T-cell (primary cell): Measurements from ENCODE around the gene CBX8. TPM values are rescaled to one million over a fixed set of nuclear protein-coding genes. Genes with fewer than 3 reads are reported as not detected.

Experiments
- ATAC-seq, 4 experiments: fragments of 200-7000 bp in 3 of 4; fragments of 150-1000 bp in 1 of 4; cut with Tn5 transposase; replicated peaks in 1 of 4; 1 replicate in 3 of 4; 2 replicates in 1 of 4; pipeline ENCODE4 v1.10.0; 2021; ENCODE audit warnings: moderate library complexity in 3 of 4, mild to moderate bottlenecking in 2 of 4, moderate number of reproducible peaks in 1 of 4
- CTCF ChIA-PET, 2 donors: fragments of 300-600 bp; sonication (Branson Sonifier 250); formaldehyde crosslinking; loops; one replicate each; lab custom pipeline; 2022; ENCODE audit warnings: antibody characterized with exemption in 2 of 2; lab: Charles Lee
- POLR2A ChIA-PET, 2 donors: fragments of 300-600 bp; sonication (Branson Sonifier 250); formaldehyde crosslinking; loops; one replicate each; lab custom pipeline; 2022; ENCODE audit warnings: antibody characterized with exemption in 2 of 2; lab: Charles Lee
- DNase-seq, 35 experiments: peaks; one replicate each; pipeline versions ENCODE4 v3.0.0 to v3.0.0-alpha.2; 2013 to 2023
- H3K27ac ChIP-seq: one replicate; pipeline ENCODE4 v1.5.1; 2013; ENCODE audit warnings: low read length
- H3K27me3 ChIP-seq, 2 experiments: replicated peaks in 1 of 2; 1 replicate in 1 of 2; 2 replicates in 1 of 2; pipeline versions ENCODE4 v1.6.1 to v1.7.0; 2013; ENCODE audit warnings: low read length in 1 of 2, mixed read lengths in 1 of 2; ENCODE audit not compliant: control insufficient read depth in 2 of 2, insufficient read depth in 2 of 2; ENCODE audit errors: extremely low read depth in 1 of 2
- H3K36me3 ChIP-seq, 2 donors: 1 replicate in 1 of 2; 2 replicates in 1 of 2; pipeline versions ENCODE4 v1.6.1 to v1.7.0; 2013; ENCODE audit warnings: low read length in 1 of 2; ENCODE audit not compliant: control insufficient read depth in 2 of 2, insufficient read depth in 1 of 2; ENCODE audit errors: extremely low read depth in 1 of 2
- H3K4me1 ChIP-seq, 2 experiments: 1 replicate in 1 of 2; 2 replicates in 1 of 2; pipeline versions ENCODE4 v1.6.1 to v1.7.0; 2013; ENCODE audit warnings: low read length in 2 of 2, mixed read lengths in 1 of 2; ENCODE audit not compliant: insufficient read depth in 2 of 2, control insufficient read depth in 1 of 2; ENCODE audit errors: extremely low read depth in 1 of 2
- H3K4me3 ChIP-seq, 2 donors: 1 replicate in 1 of 2; 2 replicates in 1 of 2; pipeline versions ENCODE4 v1.5.1 to v1.7.0; 2013; ENCODE audit warnings: mild to moderate bottlenecking in 2 of 2, low read length in 1 of 2, moderate library complexity in 1 of 2; ENCODE audit not compliant: control insufficient read depth in 1 of 2; ENCODE audit errors: extremely low read depth in 1 of 2
- H3K9me3 ChIP-seq: 2 replicates; pipeline ENCODE4 v1.7.0; 2013
- H3K27ac Mint-ChIP-seq, 2 donors: one replicate each; pipeline ENCODE4 v1.8.0; 2020 to 2021; ENCODE audit warnings: mild to moderate bottlenecking in 2 of 2, mixed read lengths in 2 of 2
- H3K27me3 Mint-ChIP-seq, 2 donors: one replicate each; pipeline ENCODE4 v1.8.0; 2021 to 2022; ENCODE audit warnings: mixed read lengths in 2 of 2
- H3K36me3 Mint-ChIP-seq: one replicate; pipeline ENCODE4 v1.8.0; 2021; ENCODE audit warnings: mixed read lengths
- H3K4me1 Mint-ChIP-seq, 3 donors: one replicate each; pipeline ENCODE4 v1.8.0; 2020 to 2022; ENCODE audit warnings: mixed read lengths in 3 of 3, mild to moderate bottlenecking in 1 of 3
- H3K4me3 Mint-ChIP-seq, 3 donors: one replicate each; pipeline ENCODE4 v1.8.0; 2020 to 2022; ENCODE audit warnings: mild to moderate bottlenecking in 3 of 3, mixed read lengths in 3 of 3, moderate library complexity in 3 of 3
- H3K9me3 Mint-ChIP-seq, 3 donors: one replicate each; pipeline ENCODE4 v1.8.0; 2020 to 2022; ENCODE audit warnings: mixed read lengths in 3 of 3
- WGBS: methylation state at CpG from one replicate; pipeline ENCODE4 v1.1.5; 2013; ENCODE audit warnings: missing lambda C conversion rate; ENCODE audit not compliant: insufficient coverage; 5-methylcytosine and 5-hydroxymethylcytosine counted together
- total RNA-seq, 35 experiments: library from RNA in 6 of 35; stranded (reverse) in 6 of 35; fragments of 120-200 nt in 1 of 35; gene quantifications; one replicate each; pipeline versions ENCODE4 v1.2.1 to v1.2.4 and lab custom pipeline; 2013 to 2026

CBX8 gene
- total RNA-seq, 5 donors from 2014 or later (not counting 1 experiment from before 2014, with no cell fraction given): 1.9 to 5.1 (median 3.9) TPM

- ATAC-seq (peak; percentile 78 to 91 (median 86)), DNase-seq (peak; percentile 83 to 95 (median 91))
- Histone ChIP-seq H3K9me3 (no peaks in the 10 kb centered on the region), H3K27me3 (peaks cover 6 to 50% of the 10 kb centered on the region in 2 experiments), H3K4me1 (peaks cover 45 to 88% of the 10 kb centered on the region in 2 experiments), H3K36me3 (peaks cover 0 to 27% of the 10 kb centered on the region in 2 donors), H3K4me3 (peak within 1 kb of the TSS; percentile 97 to 99), H3K27ac (peak within 1 kb of the TSS; percentile 76)
- peak within 1 kb of the TSS; percentile 91 to 97 (median 96) for H3K4me3 Mint-ChIP-seq
- peaks cover 4 to 31% of the 10 kb centered on the region in 2 donors for H3K27me3 Mint-ChIP-seq
- H3K36me3 Mint-ChIP-seq: peaks cover 11% of the 10 kb centered on the region
- peak within 1 kb of the TSS; percentile 94 to 96 for H3K27ac Mint-ChIP-seq
- POLR2A ChIA-PET: interaction anchor here in 1 of 2 donors (0.6 to 1.0 kb wide), 3 partner anchors 41 to 111 kb away, joined by 3 to 9 read pairs (median 5); partner anchors contain the start of gene CBX8
- CTCF ChIA-PET: interaction anchor here (0.6 to 0.9 kb wide), 7 partner anchors 29 to 302 kb away, joined by 4 to 8 read pairs (median 4); partner anchors contain the start of genes CBX8 (in 1 of the 2) and GAA (in 1 of the 2)
- peaks cover 25 to 61% (median 43%) of the 10 kb centered on the region in 3 donors for H3K4me1 Mint-ChIP-seq
- no peaks in the 10 kb centered on the region for H3K9me3 Mint-ChIP-seq
- WGBS: 2% methylated on average over 81 of the region's 103 CpGs
These were observed 42.7 kb upstream of the CBX8 start, which contains the start of gene CBX4 for GRCh38 chr17:79839356-79840268. CBX4 (minus strand) TSS chr17:79839440; CDS start chr17:79839251, 189 bp downstream.

DNA sequence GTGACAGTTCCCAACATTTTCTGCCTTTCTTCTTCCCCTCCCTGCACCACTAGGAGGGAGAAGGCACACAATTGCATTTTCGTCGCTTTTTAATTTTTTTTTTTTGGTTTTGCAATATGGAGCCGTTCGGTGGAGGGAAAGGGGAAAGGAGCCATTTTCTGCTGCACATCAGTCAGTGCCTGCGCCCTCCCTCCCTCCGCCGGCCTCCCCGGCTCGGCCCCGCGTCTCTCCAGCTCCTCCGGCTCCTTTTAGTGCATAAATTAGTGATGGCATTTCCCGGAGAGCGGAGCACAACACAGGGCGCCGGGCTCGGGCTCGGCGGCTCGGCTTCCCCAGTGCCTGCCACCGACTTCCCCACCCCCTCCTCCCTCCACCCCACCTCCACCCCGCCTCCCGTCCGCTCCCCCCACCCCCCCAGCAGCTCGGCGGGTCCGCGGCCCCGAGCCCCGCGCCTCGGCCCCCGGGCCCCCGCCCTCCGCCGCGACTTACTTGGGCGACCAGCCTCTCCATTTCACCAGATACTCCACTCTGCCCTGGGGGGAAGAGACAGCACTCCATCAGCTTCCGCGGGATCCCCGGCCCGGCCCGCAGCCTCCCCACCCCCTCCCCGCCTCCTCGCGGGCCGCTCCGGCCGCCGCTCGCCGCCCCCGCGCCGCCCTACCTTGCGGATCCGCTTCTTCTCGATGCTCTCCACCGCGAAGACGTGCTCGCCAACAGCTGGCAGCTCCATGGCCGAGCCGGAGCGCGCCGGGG is 41.8 kb upstream of the CBX8 start:
- H3K4me3 ChIP-seq: peak overlapping the region; percentile 97 to 99
- CTCF ChIA-PET: interaction anchor here (0.6 to 0.9 kb wide), 6 partner anchors 28 to 263 kb away, joined by 4 to 8 read pairs (median 4); partner anchors contain the start of genes CBX8 (in 1 of the 2) and GAA (in 1 of the 2)

GRCh38 chr17:79837888-79838521 is 41.1 kb upstream of the CBX8 start:
- ChIA-PET POLR2A (no interaction called here), CTCF (interaction anchor here in 1 of 2 donors (0.7 kb wide), 1 partner anchor 44 kb away, joined by 3 read pairs; no protein-coding TSS in a partner anchor)
- 0% methylated on average over 8 of the region's 30 CpGs for WGBS
- H3K27ac Mint-ChIP-seq: peak overlapping the region; percentile 94 to 96
- DNase-seq (peak in 30 of 35 experiments; percentile 18 to 71 (median 44)), ATAC-seq (peak in 3 of 4 experiments; percentile 7 to 16 (median 13))
- Histone ChIP-seq H3K27ac (peak overlapping the region; percentile 76), H3K9me3 (no peaks in the 10 kb centered on the region), H3K4me3 (peak overlapping the region; percentile 97 to 99), H3K36me3 (peaks cover 3 to 42% of the 10 kb centered on the region in 2 donors), H3K27me3 (peaks cover 6 to 35% of the 10 kb centered on the region in 2 experiments), H3K4me1 (peaks cover 39 to 83% of the 10 kb centered on the region in 2 experiments)
- H3K27me3 Mint-ChIP-seq: peaks cover 4 to 27% of the 10 kb centered on the region in 2 donors
- peaks cover 32 to 63% (median 41%) of the 10 kb centered on the region in 3 donors for H3K4me1 Mint-ChIP-seq
- peak overlapping the region; percentile 91 to 97 (median 96) for H3K4me3 Mint-ChIP-seq
- peaks cover 16% of the 10 kb centered on the region for H3K36me3 Mint-ChIP-seq
- H3K9me3 Mint-ChIP-seq: no peaks in the 10 kb centered on the region

More for the DNA sequence above, 41.8 kb upstream of the CBX8 start:
- Mint-ChIP-seq H3K4me1 (peaks cover 29 to 62% (median 42%) of the 10 kb centered on the region in 3 donors), H3K27ac (peak overlapping the region; percentile 94 to 96), H3K4me3 (peak overlapping the region; percentile 91 to 97 (median 96)), H3K9me3 (no peaks in the 10 kb centered on the region), H3K27me3 (peaks cover 4 to 31% of the 10 kb centered on the region in 2 donors), H3K36me3 (peaks cover 12% of the 10 kb centered on the region)
- Histone ChIP-seq H3K36me3 (peaks cover 0 to 36% of the 10 kb centered on the region in 2 donors), H3K27ac (peak overlapping the region; percentile 76), H3K4me1 (peaks cover 45 to 85% of the 10 kb centered on the region in 2 experiments), H3K27me3 (peaks cover 6 to 42% of the 10 kb centered on the region in 2 experiments), H3K9me3 (no peaks in the 10 kb centered on the region)
- ATAC-seq (peak; percentile 23 to 39 (median 28)), DNase-seq (peak in 32 of 35 experiments; percentile 19 to 71 (median 44))
- WGBS: 0% methylated on average over 25 of the region's 67 CpGs
- POLR2A ChIA-PET: interaction anchor here in 1 of 2 donors (0.6 to 0.7 kb wide), 3 partner anchors 10 to 110 kb away, joined by 4 to 9 read pairs (median 5); no protein-coding TSS in a partner anchor

- ATAC-seq: no peak
These were observed 40.4 kb upstream of the CBX8 start for GRCh38 chr17:79836972-79837887.

More at GRCh38 chr17:79836972-79837887, 40.4 kb upstream of the CBX8 start:
- Histone ChIP-seq H3K36me3 (peaks cover 3 to 45% of the 10 kb centered on the region in 2 donors), H3K4me3 (peak overlapping the region; percentile 97 to 99), H3K4me1 (peaks cover 36 to 83% of the 10 kb centered on the region in 2 experiments), H3K27me3 (peaks cover 3 to 27% of the 10 kb centered on the region in 2 experiments), H3K9me3 (no peaks in the 10 kb centered on the region), H3K27ac (no peak overlapping the region)
- peaks cover 27 to 57% (median 35%) of the 10 kb centered on the region in 3 donors for H3K4me1 Mint-ChIP-seq
- ChIA-PET POLR2A (interaction anchor here in 1 of 2 donors (0.5 kb wide), 1 partner anchor 75 kb away, joined by 3 read pairs; no protein-coding TSS in a partner anchor), CTCF (interaction anchor here in 1 of 2 donors (0.7 kb wide), 1 partner anchor 44 kb away, joined by 3 read pairs; no protein-coding TSS in a partner anchor)
- peak in 23 of 35 experiments; percentile 14 to 61 (median 42) for DNase-seq
- H3K36me3 Mint-ChIP-seq: peaks cover 18% of the 10 kb centered on the region
- peak overlapping the region; percentile 39 to 94 for H3K27ac Mint-ChIP-seq
- no peaks in the 10 kb centered on the region for H3K9me3 Mint-ChIP-seq
- WGBS: 7% methylated on average over 23 of the region's 41 CpGs
- H3K27me3 Mint-ChIP-seq: peaks cover 4 to 20% of the 10 kb centered on the region in 2 donors
- H3K4me3 Mint-ChIP-seq: peak overlapping the region; percentile 91 to 97 (median 96)
